ENCODE data around the gene KLHL30. TPM values are rescaled to one million over a fixed set of nuclear protein-coding genes. Genes with fewer than 3 reads are reported as not detected.

The KLHL30 gene
- total RNA-seq, 1 experiment from 2014 or later: not detected

DNA sequence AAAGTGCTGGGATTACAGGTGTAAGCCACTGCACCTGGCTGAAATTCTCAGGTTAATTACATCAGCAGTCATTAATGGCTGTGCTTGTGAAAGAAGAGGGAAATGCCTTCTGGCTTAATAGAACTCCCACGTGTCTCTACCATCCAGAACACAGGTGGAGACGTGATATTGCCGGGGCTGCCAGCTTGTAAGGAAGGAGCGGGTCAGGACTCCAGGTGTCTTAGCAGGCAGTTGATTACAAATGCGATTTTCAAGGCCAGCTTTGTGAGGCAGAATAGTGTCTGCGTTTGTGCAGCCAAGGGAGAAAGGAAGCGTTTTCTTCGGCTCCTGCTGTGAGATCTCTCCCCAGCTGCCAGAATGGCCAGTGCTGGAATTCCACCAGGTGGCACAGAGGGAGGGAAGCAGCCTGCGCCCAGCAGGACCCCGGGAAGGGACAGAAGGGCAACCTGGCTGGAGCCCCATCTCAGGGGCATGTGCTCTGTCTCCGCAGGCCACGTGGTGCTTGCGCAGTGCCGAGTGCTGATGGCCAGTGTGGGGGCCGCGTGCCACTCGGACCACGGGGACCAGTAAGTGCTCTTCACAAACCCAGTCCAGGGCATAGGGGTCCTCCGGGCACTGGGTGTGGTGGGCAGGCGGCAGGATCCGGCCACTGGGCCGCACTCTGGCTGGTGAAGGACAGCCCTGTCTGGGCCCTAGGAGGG is 42.0 kb upstream of the KLHL30 start:
- peaks cover 31 to 43% of the 10 kb centered on the region in 2 experiments for H3K4me1 Mint-ChIP-seq
- peak overlapping the region; percentile 15 for H3K18ac ChIP-seq (ENCODE audit: insufficient read length, low read depth, low read length)
- no peak overlapping the region; the same call in 1 of the 2 replicates for H3K4ac ChIP-seq (ENCODE audit: low read depth, low read length)
- no peak overlapping the region for H2AFZ ChIP-seq (ENCODE audit: low read length)
- no peak overlapping the region for H2BK120ac ChIP-seq (ENCODE audit: low read depth, low read length, poor library complexity, severe bottlenecking)
- H3K9me3 Mint-ChIP-seq: no peaks in the 10 kb centered on the region
- no peak overlapping the region for H4K8ac ChIP-seq (replicated peaks; ENCODE audit: insufficient read length, low read depth, low read length)
- TF ChIP-seq CTCF (conservative IDR thresholded peaks at IDR 0.05): no peak
- H2BK20ac ChIP-seq (ENCODE audit: low read depth, low read length, poor library complexity, severe bottlenecking): no peak overlapping the region
- no peak overlapping the region for H3T11ph ChIP-seq (ENCODE audit: low read length)
- peak overlapping the region; percentile 38 for H2BK12ac ChIP-seq (ENCODE audit: insufficient read length, low read depth, low read length)
- H3K23ac ChIP-seq (ENCODE audit: insufficient read length, low read depth, low read length): no peak overlapping the region
- no peak overlapping the region for H2BK15ac ChIP-seq (ENCODE audit: low read depth, low read length)
- no peak overlapping the region for H3K4me3 Mint-ChIP-seq
- no peak overlapping the region for H3K27ac ChIP-seq (ENCODE audit: insufficient read length, low read depth, low read length)
- H3K9ac ChIP-seq (ENCODE audit: extremely low read depth, insufficient read length, low read length): no peak overlapping the region
- no peaks in the 10 kb centered on the region for H3K9me3 ChIP-seq (ENCODE audit: control insufficient read depth, low read depth, low read length)
- H3K36me3 Mint-ChIP-seq (ENCODE audit: insufficient read depth in 1 of 3, low read depth in 3 of 3): peaks cover 12 to 34% (median 14%) of the 10 kb centered on the region in 3 experiments; a peak in 6 of 7 replicates
- DNase-seq: peak; percentile 76
- no peaks in the 10 kb centered on the region for H4K20me1 ChIP-seq (ENCODE audit: control insufficient read depth, insufficient read depth, insufficient read length)
- WGBS (ENCODE audit: extremely low coverage, insufficient read length, low lambda C conversion rate): no CpG with 5 or more reads among the region's 22 CpGs
- H4K91ac ChIP-seq (ENCODE audit: insufficient read length, low read depth, low read length): no peak overlapping the region
- H3K27me3 Mint-ChIP-seq (ENCODE audit: low read depth): peaks cover 2% of the 10 kb centered on the region
- no peak overlapping the region for H2AK5ac ChIP-seq (ENCODE audit: insufficient read length, low read length)
- H3K4me1 ChIP-seq (ENCODE audit: insufficient read depth, low read length): peaks cover 3% of the 10 kb centered on the region; the same call in 1 of the 2 replicates
- H3K27ac Mint-ChIP-seq: peak overlapping the region; percentile 94 to 98 (median 95)
- H3K27me3 ChIP-seq (ENCODE audit: insufficient read depth, low read length): no peaks in the 10 kb centered on the region
- H3K23me2 ChIP-seq (ENCODE audit: insufficient read length, low read depth, low read length, poor library complexity, severe bottlenecking): no peaks in the 10 kb centered on the region
- H4K5ac ChIP-seq (ENCODE audit: insufficient read length, low read depth, low read length): no peak overlapping the region
- H3K79me1 ChIP-seq (ENCODE audit: insufficient read depth, low read depth, low read length, poor library complexity, severe bottlenecking): no peaks in the 10 kb centered on the region
- no peak overlapping the region for H3K56ac ChIP-seq (ENCODE audit: insufficient read length, low read depth, low read length)
- H3K79me2 ChIP-seq (ENCODE audit: insufficient read depth, low read length): no peaks in the 10 kb centered on the region
- H2BK5ac ChIP-seq (ENCODE audit: insufficient read length, low read length): no peak overlapping the region
- H3K4me2 ChIP-seq (ENCODE audit: insufficient read depth, insufficient read length, low read length): no peak overlapping the region
- no peak overlapping the region; the same call in 1 of the 2 replicates for H3K14ac ChIP-seq (ENCODE audit: insufficient read depth, low read length)
